Gastroesophageal sphincter (tissue), 3 donors: ENCODE measurements around the gene CLTB.

Experiments used
- CTCF ChIP-seq, 4 experiments: fragments of 200-600 bp in 2 of 4; fragments of 450-650 bp in 2 of 4; sonication (generic) in 1 of 4; IDR thresholded peaks; one replicate each; pipeline ENCODE4 v1.5.1; 2017 to 2019; ENCODE audit warnings: antibody characterized with exemption in 4 of 4, mild to moderate bottlenecking in 2 of 4, moderate library complexity in 2 of 4
- POLR2A ChIP-seq, 2 donors: fragments of 450-650 bp; IDR thresholded peaks; one replicate each; pipeline ENCODE4 v1.6.1; 2017; ENCODE audit warnings: antibody characterized with exemption in 2 of 2, mild to moderate bottlenecking in 2 of 2, moderate library complexity in 1 of 2

GRCh38 chr5:176382721-176383120, 33.6 kb downstream of the CLTB start:
- TF ChIP-seq CTCF (IDR thresholded peaks at IDR 0.05) (no peak), POLR2A (IDR thresholded peaks at IDR 0.05) (no peak)
